CD4-positive, alpha-beta T cell treated with Interleukin-15 for 4 hours (primary cell): ENCODE measurements around the gene MAP2K2.

Experiments used
- DNase-seq: peaks from one replicate; pipeline ENCODE4 v3.0.0-alpha.2; 2020; ENCODE audit warnings: low spot score

MAP2K2 gene

GRCh38 chr19:4099041-4099764 is 24.7 kb downstream of the MAP2K2 start:
- DNase-seq: no peak

- no peak for DNase-seq
Measured at GRCh38 chr19:4098493-4098892, 25.4 kb downstream of the MAP2K2 start.

- DNase-seq: no peak
Measured at GRCh38 chr19:4097501-4097900, 26.4 kb downstream of the MAP2K2 start.

GRCh38 chr19:4096049-4096892 is 27.7 kb downstream of the MAP2K2 start:
- DNase-seq: no peak

GRCh38 chr19:4095488-4095844 is 28.5 kb downstream of the MAP2K2 start:
- no peak for DNase-seq

- DNase-seq: no peak
Measured at GRCh38 chr19:4094761-4095487, 29.0 kb downstream of the MAP2K2 start.

- DNase-seq: no peak
Measured at GRCh38 chr19:4094291-4094690, 29.6 kb downstream of the MAP2K2 start.

GRCh38 chr19:4093643-4094175 is 30.2 kb downstream of the MAP2K2 start:
- DNase-seq: no peak

GRCh38 chr19:4090356-4091220 is 33.3 kb downstream of the MAP2K2 start:
- DNase-seq: no peak

GRCh38 chr19:4089946-4090345 is 34.0 kb downstream of the MAP2K2 start:
- no peak for DNase-seq

- peak; percentile 44 for DNase-seq
Measured at GRCh38 chr19:4089400-4089908, 34.5 kb downstream of the MAP2K2 start.

GRCh38 chr19:4088975-4089374 is 34.9 kb downstream of the MAP2K2 start:
- peak; percentile 66 for DNase-seq

GRCh38 chr19:4087787-4088679 is 35.9 kb downstream of the MAP2K2 start:
- DNase-seq: no peak

GRCh38 chr19:4086411-4086867 is 37.5 kb downstream of the MAP2K2 start:
- DNase-seq: no peak

GRCh38 chr19:4084547-4084877 is 39.4 kb downstream of the MAP2K2 start:
- DNase-seq: no peak

GRCh38 chr19:4083677-4084546 is 40.0 kb downstream of the MAP2K2 start:
- peak; percentile 42 for DNase-seq

GRCh38 chr19:4082172-4082571 is 41.8 kb downstream of the MAP2K2 start:
- no peak for DNase-seq

GRCh38 chr19:4081441-4082129 is 42.3 kb downstream of the MAP2K2 start:
- no peak for DNase-seq

- DNase-seq: no peak
Measured at GRCh38 chr19:4080473-4080872, 43.4 kb downstream of the MAP2K2 start.
